Activated CD4-positive, alpha-beta memory T cell treated with anti-CD3 and anti-CD28 coated beads, Interleukin-2, amount 10 ng/mL, durations not matched to agents 7 days and 5 days (primary cell): Measurements from ENCODE around the gene MBNL3. TPM values are rescaled to one million over a fixed set of nuclear protein-coding genes. Genes with fewer than 3 reads are reported as not detected.

Experiments
- CTCF ChIA-PET: fragments of 350-600 bp; sonication (Branson Sonifier 250); formaldehyde crosslinking; loops from one replicate; lab custom pipeline; 2021; ENCODE audit warnings: antibody characterized with exemption, inconsistent platforms; lab: Charles Lee
- POLR2A ChIA-PET: fragments of 350-600 bp; sonication (Branson Sonifier 250); formaldehyde crosslinking; loops from one replicate; lab custom pipeline; 2021; ENCODE audit warnings: antibody characterized with exemption; lab: Charles Lee
- DNase-seq: peaks from one replicate; pipeline ENCODE4 v3.0.0-alpha.2; 2020
- H3K27ac Mint-ChIP-seq: one replicate; pipeline ENCODE4 v1.8.0; 2021; ENCODE audit warnings: mild to moderate bottlenecking, mixed read lengths
- H3K27me3 Mint-ChIP-seq: one replicate; pipeline ENCODE4 v1.8.0; 2021; ENCODE audit warnings: mixed read lengths
- H3K36me3 Mint-ChIP-seq: one replicate; pipeline ENCODE4 v1.8.0; 2021; ENCODE audit warnings: low read depth, mixed read lengths
- H3K4me1 Mint-ChIP-seq: one replicate; pipeline ENCODE4 v1.8.0; 2021; ENCODE audit warnings: mixed read lengths
- H3K4me3 Mint-ChIP-seq: one replicate; pipeline ENCODE4 v1.8.0; 2021; ENCODE audit warnings: mild to moderate bottlenecking, mixed read lengths
- H3K9me3 Mint-ChIP-seq: one replicate; pipeline ENCODE4 v1.8.0; 2021; ENCODE audit warnings: mixed read lengths
- total RNA-seq, 2 experiments: library from RNA; stranded (reverse); gene quantifications; one replicate each; pipeline ENCODE4 v1.2.3, GENCODE V29; 2021

MBNL3 gene
- total RNA-seq, 2 experiments from 2014 or later, result 24.9 to 26.6 TPM

- POLR2A ChIA-PET, result no interaction called here
- CTCF ChIA-PET, result no interaction called here
Measured at GRCh38 chrX:132433001-132433400, 55.8 kb downstream of the MBNL3 start.

GRCh38 chrX:132428896-132429295, 59.9 kb downstream of the MBNL3 start:
- Mint-ChIP-seq H3K4me3 (no peak overlapping the region), H3K4me1 (peaks cover 9% of the 10 kb centered on the region), H3K36me3 (no peaks in the 10 kb centered on the region), H3K9me3 (no peaks in the 10 kb centered on the region), H3K27ac (no peak overlapping the region), H3K27me3 (no peaks in the 10 kb centered on the region)
- CTCF ChIA-PET, result no interaction called here
- DNase-seq, result no peak
- POLR2A ChIA-PET, result no interaction called here

More at GRCh38 chrX:132433001-132433400, 55.8 kb downstream of the MBNL3 start:
- no peak overlapping the region for H3K27ac Mint-ChIP-seq
- no peak overlapping the region for H3K4me3 Mint-ChIP-seq
- peaks cover 3% of the 10 kb centered on the region for H3K36me3 Mint-ChIP-seq
- DNase-seq, result no peak
- no peaks in the 10 kb centered on the region for H3K27me3 Mint-ChIP-seq
- H3K9me3 Mint-ChIP-seq, result no peaks in the 10 kb centered on the region
- no peaks in the 10 kb centered on the region for H3K4me1 Mint-ChIP-seq

- Mint-ChIP-seq H3K27ac (no peak overlapping the region), H3K27me3 (no peaks in the 10 kb centered on the region), H3K9me3 (no peaks in the 10 kb centered on the region), H3K4me3 (no peak overlapping the region), H3K36me3 (no peaks in the 10 kb centered on the region), H3K4me1 (peaks cover 9% of the 10 kb centered on the region)
- ChIA-PET CTCF (no interaction called here), POLR2A (no interaction called here)
- no peak for DNase-seq
Measured at GRCh38 chrX:132426695-132427281, 62.0 kb downstream of the MBNL3 start.

- no peak overlapping the region for H3K27ac Mint-ChIP-seq
- no peak overlapping the region for H3K4me3 Mint-ChIP-seq
- DNase-seq, result no peak
- H3K9me3 Mint-ChIP-seq, result no peaks in the 10 kb centered on the region
- H3K36me3 Mint-ChIP-seq, result no peaks in the 10 kb centered on the region
- no peaks in the 10 kb centered on the region for H3K27me3 Mint-ChIP-seq
- POLR2A ChIA-PET, result no interaction called here
- peaks cover 9% of the 10 kb centered on the region for H3K4me1 Mint-ChIP-seq
- CTCF ChIA-PET, result no interaction called here
Measured at GRCh38 chrX:132425744-132426318, 63.0 kb downstream of the MBNL3 start.

GRCh38 chrX:132423323-132423722, 65.5 kb downstream of the MBNL3 start:
- Mint-ChIP-seq H3K36me3 (no peaks in the 10 kb centered on the region), H3K4me3 (no peak overlapping the region), H3K9me3 (no peaks in the 10 kb centered on the region), H3K27me3 (no peaks in the 10 kb centered on the region), H3K27ac (no peak overlapping the region), H3K4me1 (peaks cover 9% of the 10 kb centered on the region)
- ChIA-PET POLR2A (no interaction called here), CTCF (no interaction called here)
- DNase-seq, result no peak

- H3K36me3 Mint-ChIP-seq, result no peaks in the 10 kb centered on the region
Measured at GRCh38 chrX:132415012-132415411, 73.8 kb downstream of the MBNL3 start.

GRCh38 chrX:132414404-132414803, 74.4 kb downstream of the MBNL3 start:
- no peak overlapping the region for H3K4me3 Mint-ChIP-seq
- H3K36me3 Mint-ChIP-seq, result no peaks in the 10 kb centered on the region
- DNase-seq, result no peak
- H3K27me3 Mint-ChIP-seq, result no peaks in the 10 kb centered on the region
- no peaks in the 10 kb centered on the region for H3K9me3 Mint-ChIP-seq
- ChIA-PET POLR2A (no interaction called here), CTCF (no interaction called here)
- H3K27ac Mint-ChIP-seq, result no peak overlapping the region
- H3K4me1 Mint-ChIP-seq, result no peaks in the 10 kb centered on the region

More at GRCh38 chrX:132415012-132415411, 73.8 kb downstream of the MBNL3 start:
- H3K4me1 Mint-ChIP-seq, result no peaks in the 10 kb centered on the region
- no peaks in the 10 kb centered on the region for H3K27me3 Mint-ChIP-seq
- ChIA-PET POLR2A (no interaction called here), CTCF (no interaction called here)
- no peaks in the 10 kb centered on the region for H3K9me3 Mint-ChIP-seq
- no peak for DNase-seq
- H3K4me3 Mint-ChIP-seq, result no peak overlapping the region
- no peak overlapping the region for H3K27ac Mint-ChIP-seq

- Mint-ChIP-seq H3K36me3 (no peaks in the 10 kb centered on the region), H3K4me1 (no peaks in the 10 kb centered on the region), H3K27me3 (no peaks in the 10 kb centered on the region), H3K9me3 (no peaks in the 10 kb centered on the region), H3K4me3 (no peak overlapping the region), H3K27ac (no peak overlapping the region)
- ChIA-PET POLR2A (no interaction called here), CTCF (no interaction called here)
- DNase-seq, result no peak
Measured at GRCh38 chrX:132413459-132413858, 75.4 kb downstream of the MBNL3 start.

GRCh38 chrX:132412208-132412607, 76.6 kb downstream of the MBNL3 start:
- Mint-ChIP-seq H3K4me1 (no peaks in the 10 kb centered on the region), H3K9me3 (no peaks in the 10 kb centered on the region)
- POLR2A ChIA-PET, result no interaction called here

GRCh38 chrX:132411310-132411977, 77.4 kb downstream of the MBNL3 start:
- DNase-seq, result no peak
- no peak overlapping the region for H3K27ac Mint-ChIP-seq
- ChIA-PET POLR2A (no interaction called here), CTCF (no interaction called here)
- no peaks in the 10 kb centered on the region for H3K36me3 Mint-ChIP-seq
- H3K27me3 Mint-ChIP-seq, result no peaks in the 10 kb centered on the region
- no peaks in the 10 kb centered on the region for H3K4me1 Mint-ChIP-seq
- H3K9me3 Mint-ChIP-seq, result no peaks in the 10 kb centered on the region
- H3K4me3 Mint-ChIP-seq, result no peak overlapping the region

More at GRCh38 chrX:132412208-132412607, 76.6 kb downstream of the MBNL3 start:
- no peak overlapping the region for H3K27ac Mint-ChIP-seq
- CTCF ChIA-PET, result no interaction called here
- DNase-seq, result no peak
- no peaks in the 10 kb centered on the region for H3K36me3 Mint-ChIP-seq
- no peaks in the 10 kb centered on the region for H3K27me3 Mint-ChIP-seq
- no peak overlapping the region for H3K4me3 Mint-ChIP-seq

GRCh38 chrX:132409780-132410556, 78.9 kb downstream of the MBNL3 start:
- ChIA-PET POLR2A (no interaction called here), CTCF (no interaction called here)
- Mint-ChIP-seq H3K9me3 (no peaks in the 10 kb centered on the region), H3K27me3 (no peaks in the 10 kb centered on the region), H3K4me3 (no peak overlapping the region), H3K4me1 (no peaks in the 10 kb centered on the region), H3K36me3 (peaks cover 3% of the 10 kb centered on the region), H3K27ac (no peak overlapping the region)
- no peak for DNase-seq

GRCh38 chrX:132407691-132408090, 81.1 kb downstream of the MBNL3 start:
- H3K9me3 Mint-ChIP-seq, result no peaks in the 10 kb centered on the region
- peaks cover 3% of the 10 kb centered on the region for H3K36me3 Mint-ChIP-seq
- no peaks in the 10 kb centered on the region for H3K4me1 Mint-ChIP-seq
- no peak overlapping the region for H3K4me3 Mint-ChIP-seq
- DNase-seq, result no peak
- H3K27ac Mint-ChIP-seq, result no peak overlapping the region
- ChIA-PET CTCF (no interaction called here), POLR2A (no interaction called here)
- no peaks in the 10 kb centered on the region for H3K27me3 Mint-ChIP-seq

GRCh38 chrX:132406106-132406505, 82.7 kb downstream of the MBNL3 start:
- Mint-ChIP-seq H3K9me3 (no peaks in the 10 kb centered on the region), H3K27ac (no peak overlapping the region), H3K4me3 (no peak overlapping the region), H3K36me3 (peaks cover 3% of the 10 kb centered on the region), H3K4me1 (no peaks in the 10 kb centered on the region), H3K27me3 (no peaks in the 10 kb centered on the region)
- no peak for DNase-seq
- ChIA-PET CTCF (no interaction called here), POLR2A (no interaction called here)
